Common myeloid progenitor, CD34-positive (primary cell): ENCODE data around the gene SEMA6A.

Source experiments
- CTCF ChIA-PET: fragments of 350-600 bp; sonication (Branson Sonifier 250); formaldehyde crosslinking; loops from one replicate; lab custom pipeline; 2021; ENCODE audit warnings: antibody characterized with exemption; lab: Charles Lee
- POLR2A ChIA-PET: fragments of 350-600 bp; sonication (Branson Sonifier 250); formaldehyde crosslinking; loops from one replicate; lab custom pipeline; 2021; ENCODE audit warnings: antibody characterized with exemption; lab: Charles Lee
- DNase-seq, 3 donors: peaks; one replicate each; pipeline versions ENCODE4 v3.0.0 to v3.0.0-alpha.2; 2013
- H3K27ac ChIP-seq, 2 experiments: 1 replicate in 1 of 2; 2 replicates in 1 of 2; pipeline ENCODE4 v1.7.0; 2013; ENCODE audit warnings: inconsistent platforms in 2 of 2, low read length in 2 of 2, mild to moderate bottlenecking in 2 of 2, low read depth in 1 of 2, moderate library complexity in 1 of 2; ENCODE audit not compliant: severe bottlenecking in 2 of 2, insufficient read depth in 1 of 2, poor library complexity in 1 of 2
- H3K27me3 ChIP-seq, 5 experiments: replicated peaks in 2 of 5; 1 replicate in 3 of 5; 2 replicates in 2 of 5; pipeline versions ENCODE4 v1.6.1 to v1.7.0; 2013; ENCODE audit warnings: low read length in 4 of 5, mild to moderate bottlenecking in 2 of 5, moderate library complexity in 2 of 5, inconsistent platforms in 1 of 5; ENCODE audit not compliant: insufficient read depth in 5 of 5, control insufficient read depth in 4 of 5
- H3K36me3 ChIP-seq, 4 experiments: 1 replicate in 2 of 4; 2 replicates in 2 of 4; pipeline versions ENCODE4 v1.6.1 to v1.7.0; 2013; ENCODE audit warnings: low read length in 3 of 4, control low read depth in 1 of 4, mild to moderate bottlenecking in 1 of 4; ENCODE audit not compliant: control insufficient read depth in 4 of 4, insufficient read depth in 4 of 4
- H3K4me1 ChIP-seq, 4 experiments: 1 replicate in 3 of 4; 2 replicates in 1 of 4; pipeline versions ENCODE4 v1.6.1 to v1.7.1; 2013; ENCODE audit warnings: low read length in 3 of 4, mild to moderate bottlenecking in 3 of 4, control low read depth in 1 of 4, inconsistent platforms in 1 of 4, moderate library complexity in 1 of 4; ENCODE audit not compliant: control insufficient read depth in 4 of 4, insufficient read depth in 4 of 4; ENCODE audit errors: control extremely low read depth in 1 of 4
- H3K4me3 ChIP-seq, 7 experiments: 1 replicate in 4 of 7; 2 replicates in 3 of 7; pipeline versions ENCODE4 v1.5.1 to v1.7.0; 2013; ENCODE audit warnings: mild to moderate bottlenecking in 7 of 7, low read length in 6 of 7, moderate library complexity in 6 of 7, inconsistent platforms in 2 of 7, low read depth in 2 of 7, control low read depth in 1 of 7; ENCODE audit not compliant: insufficient read depth in 4 of 7, control insufficient read depth in 1 of 7; ENCODE audit errors: extremely low read depth in 1 of 7
- H3K9me3 ChIP-seq, 5 experiments: 1 replicate in 4 of 5; 2 replicates in 1 of 5; pipeline versions ENCODE4 v1.6.1 to v1.7.1; 2013; ENCODE audit warnings: low read length in 4 of 5, mild to moderate bottlenecking in 2 of 5, inconsistent platforms in 1 of 5, low read depth in 1 of 5, moderate library complexity in 1 of 5; ENCODE audit not compliant: control insufficient read depth in 4 of 5, insufficient read depth in 2 of 5; ENCODE audit errors: control extremely low read depth in 1 of 5
- WGBS: methylation state at CpG from one replicate; pipeline ENCODE4 v1.1.5; 2013; ENCODE audit not compliant: insufficient coverage; 5-methylcytosine and 5-hydroxymethylcytosine counted together

The SEMA6A gene

GRCh38 chr5:116576053-116576713, 1.6 kb upstream of the SEMA6A start:
- Histone ChIP-seq H3K4me1 (peaks cover 6 to 45% (median 44%) of the 10 kb centered on the region in 4 experiments), H3K36me3 (no peaks in the 10 kb centered on the region), H3K27me3 (peaks cover 0 to 80% (median 39%) of the 10 kb centered on the region in 5 experiments), H3K4me3 (peak overlapping the region in 6 of 7 experiments; percentile 35 to 76 (median 65)), H3K27ac (no peak overlapping the region), H3K9me3 (no peaks in the 10 kb centered on the region)
- ChIA-PET POLR2A (no interaction called here), CTCF (interaction anchor here (0.7 to 2.2 kb wide), 8 partner anchors 16 to 441 kb away, joined by 3 to 7 read pairs (median 3); no protein-coding TSS in a partner anchor)
- peak; percentile 74 to 88 (median 83) for DNase-seq
- WGBS: 4% methylated on average over 28 of the region's 44 CpGs

- Histone ChIP-seq H3K4me3 (peak overlapping the region in 6 of 7 experiments; percentile 47 to 76 (median 66)), H3K9me3 (no peaks in the 10 kb centered on the region), H3K36me3 (no peaks in the 10 kb centered on the region), H3K27ac (no peak overlapping the region), H3K4me1 (peaks cover 6 to 45% (median 44%) of the 10 kb centered on the region in 4 experiments), H3K27me3 (peaks cover 0 to 84% (median 43%) of the 10 kb centered on the region in 5 experiments)
- POLR2A ChIA-PET: no interaction called here
- DNase-seq: peak in 2 of 3 donors; percentile 47 to 57
- CTCF ChIA-PET: interaction anchor here (0.7 to 1.8 kb wide), 6 partner anchors 17 to 368 kb away, joined by 3 to 4 read pairs (median 3); no protein-coding TSS in a partner anchor
- WGBS: 1% methylated on average over 15 of the region's 33 CpGs
These were observed 866 bp upstream of the SEMA6A start for GRCh38 chr5:116575326-116576052.

- DNase-seq: peak in 2 of 3 donors; percentile 20 to 36
- H3K9me3 ChIP-seq: no peaks in the 10 kb centered on the region
- WGBS: under 1% methylated on average over 44 of the region's 61 CpGs
- H3K4me1 ChIP-seq: peaks cover 6 to 45% (median 44%) of the 10 kb centered on the region in 4 experiments
- H3K27me3 ChIP-seq: peaks cover 0 to 96% (median 51%) of the 10 kb centered on the region in 5 experiments
- H3K27ac ChIP-seq: no peak overlapping the region
- no peaks in the 10 kb centered on the region for H3K36me3 ChIP-seq
- CTCF ChIA-PET: no interaction called here
- POLR2A ChIA-PET: no interaction called here
- peak overlapping the region in 6 of 7 experiments; percentile 47 to 76 (median 66) for H3K4me3 ChIP-seq
These were observed 789 bp downstream of the SEMA6A start for GRCh38 chr5:116573702-116574366.

- 0% methylated on average over 26 of the region's 35 CpGs for WGBS
- H3K9me3 ChIP-seq: no peaks in the 10 kb centered on the region
- peak overlapping the region in 6 of 7 experiments; percentile 26 to 76 (median 66) for H3K4me3 ChIP-seq
- DNase-seq: peak in 2 of 3 donors; percentile 46 to 56
- H3K27me3 ChIP-seq: peaks cover 0 to 95% (median 51%) of the 10 kb centered on the region in 5 experiments
- no peak overlapping the region for H3K27ac ChIP-seq
- ChIA-PET CTCF (no interaction called here), POLR2A (no interaction called here)
- no peaks in the 10 kb centered on the region for H3K36me3 ChIP-seq
- peaks cover 6 to 45% (median 44%) of the 10 kb centered on the region in 4 experiments for H3K4me1 ChIP-seq
These were observed 1.3 kb downstream of the SEMA6A start for GRCh38 chr5:116573279-116573701.

- Histone ChIP-seq H3K27me3 (peaks cover 0 to 91% (median 51%) of the 10 kb centered on the region in 5 experiments), H3K9me3 (no peaks in the 10 kb centered on the region), H3K27ac (no peak overlapping the region), H3K36me3 (no peaks in the 10 kb centered on the region), H3K4me3 (peak overlapping the region in 6 of 7 experiments; percentile 26 to 76 (median 66)), H3K4me1 (peaks cover 6 to 45% (median 44%) of the 10 kb centered on the region in 4 experiments)
- 5% methylated on average over 48 of the region's 54 CpGs for WGBS
- CTCF ChIA-PET: no interaction called here
- peak in 2 of 3 donors; percentile 10 to 31 for DNase-seq
- POLR2A ChIA-PET: interaction anchor here (0.8 kb wide), 1 partner anchor 209 kb away, joined by 4 read pairs; no protein-coding TSS in a partner anchor
These were observed 2.0 kb downstream of the SEMA6A start for GRCh38 chr5:116572350-116573278.
